SU-DHL-6 (cell line): ENCODE results near the gene ANO2.

ENCODE experiments used
- H2AFZ ChIP-seq: fragments of 200-600 bp; sonication (generic); 2 replicates; pipeline ENCODE4 v1.6.1; 2014; ENCODE audit warnings: low read depth, mild to moderate bottlenecking, moderate library complexity, mixed read lengths, antibody characterized with exemption, low read length; ENCODE audit not compliant: severe bottlenecking
- H3F3A ChIP-seq: fragments of 200-600 bp; shearing (Covaris generic); 2 replicates; pipeline ENCODE4 v1.6.0; 2016; ENCODE audit warnings: antibody characterized with exemption, mild to moderate bottlenecking; ENCODE audit not compliant: insufficient read depth
- H3K27ac ChIP-seq: fragments of 200-600 bp; sonication (generic); 2 replicates; pipeline ENCODE4 v1.5.1; 2016; ENCODE audit warnings: low read depth, mild to moderate bottlenecking, low read length, moderate library complexity, mixed read lengths
- H3K27me3 ChIP-seq: fragments of 200-600 bp; sonication (generic), shearing (Covaris generic); 2 replicates; pipeline ENCODE4 v1.6.0; 2014; ENCODE audit warnings: mild to moderate bottlenecking, low read length
- H3K36me3 ChIP-seq: fragments of 200-600 bp; sonication (generic); 2 replicates; pipeline ENCODE4 v1.6.1; 2014; ENCODE audit warnings: mild to moderate bottlenecking, low read length, mixed read lengths
- H3K4me2 ChIP-seq: fragments of 300-600, 200-600 bp; shearing (Covaris generic), sonication (generic); 2 replicates; pipeline ENCODE4 v1.6.0; 2014; ENCODE audit warnings: low read length, low read depth, mild to moderate bottlenecking; ENCODE audit not compliant: poor library complexity, severe bottlenecking
- H3K4me3 ChIP-seq: fragments of 200-600 bp; sonication (generic); 2 replicates; pipeline ENCODE4 v1.5.1; 2014; ENCODE audit warnings: antibody characterized with exemption, low read length, mild to moderate bottlenecking, mixed read lengths; ENCODE audit not compliant: insufficient read depth, poor library complexity, severe bottlenecking
- H3K79me2 ChIP-seq: fragments of 200-600 bp; sonication (generic); 2 replicates; pipeline ENCODE4 v1.6.1; 2014; ENCODE audit warnings: mild to moderate bottlenecking, low read length, moderate library complexity; ENCODE audit not compliant: insufficient read depth
- H3K9ac ChIP-seq: fragments of 200-600 bp; sonication (generic); 2 replicates; pipeline ENCODE4 v1.7.0; 2014; ENCODE audit warnings: mild to moderate bottlenecking, low read length
- H3K9me2 ChIP-seq: fragments of 200-600 bp; sonication (generic); replicated peaks from 2 replicates; pipeline ENCODE4 v1.6.1; 2014; ENCODE audit warnings: low read length; ENCODE audit not compliant: insufficient read depth
- H3K9me3 ChIP-seq: fragments of 200-600 bp; sonication (generic); 2 replicates; pipeline ENCODE4 v1.6.1; 2014; ENCODE audit warnings: low read length, mixed read lengths; ENCODE audit not compliant: insufficient read depth
- H4K20me1 ChIP-seq: fragments of 200-600 bp; sonication (generic); 2 replicates; pipeline ENCODE4 v1.6.1; 2014; ENCODE audit warnings: low read depth, mild to moderate bottlenecking, antibody characterized with exemption, low read length, moderate library complexity, mixed read lengths
- EZH2phosphoT487 ChIP-seq: fragments of 200-600 bp; sonication (generic), shearing (Covaris generic); conservative IDR thresholded peaks from 2 replicates; pipeline ENCODE4 v1.6.1; 2018; ENCODE audit warnings: mild to moderate bottlenecking, antibody characterized with exemption, low read length, moderate library complexity, mixed read lengths
- TF ChIP-seq, protein P1 (sequence below): fragments of 200-600 bp; sonication (generic); IDR thresholded peaks from one replicate; pipeline ENCODE4 v1.5.1; 2017; ENCODE audit warnings: antibody characterized with exemption, mild to moderate bottlenecking, low read length, moderate library complexity; ENCODE audit not compliant: insufficient read depth, poor library complexity, severe bottlenecking

ANO2 gene

GRCh38 chr12:5518584-5519365 is 426.3 kb downstream of the ANO2 start:
- H3K4me3 ChIP-seq, result no peak overlapping the region
- H3K36me3 ChIP-seq, result no peaks in the 10 kb centered on the region
- TF ChIP-seq, protein P1, sequence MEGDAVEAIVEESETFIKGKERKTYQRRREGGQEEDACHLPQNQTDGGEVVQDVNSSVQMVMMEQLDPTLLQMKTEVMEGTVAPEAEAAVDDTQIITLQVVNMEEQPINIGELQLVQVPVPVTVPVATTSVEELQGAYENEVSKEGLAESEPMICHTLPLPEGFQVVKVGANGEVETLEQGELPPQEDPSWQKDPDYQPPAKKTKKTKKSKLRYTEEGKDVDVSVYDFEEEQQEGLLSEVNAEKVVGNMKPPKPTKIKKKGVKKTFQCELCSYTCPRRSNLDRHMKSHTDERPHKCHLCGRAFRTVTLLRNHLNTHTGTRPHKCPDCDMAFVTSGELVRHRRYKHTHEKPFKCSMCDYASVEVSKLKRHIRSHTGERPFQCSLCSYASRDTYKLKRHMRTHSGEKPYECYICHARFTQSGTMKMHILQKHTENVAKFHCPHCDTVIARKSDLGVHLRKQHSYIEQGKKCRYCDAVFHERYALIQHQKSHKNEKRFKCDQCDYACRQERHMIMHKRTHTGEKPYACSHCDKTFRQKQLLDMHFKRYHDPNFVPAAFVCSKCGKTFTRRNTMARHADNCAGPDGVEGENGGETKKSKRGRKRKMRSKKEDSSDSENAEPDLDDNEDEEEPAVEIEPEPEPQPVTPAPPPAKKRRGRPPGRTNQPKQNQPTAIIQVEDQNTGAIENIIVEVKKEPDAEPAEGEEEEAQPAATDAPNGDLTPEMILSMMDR, result no peak
- TF ChIP-seq EZH2phosphoT487, result no peak

DNA sequence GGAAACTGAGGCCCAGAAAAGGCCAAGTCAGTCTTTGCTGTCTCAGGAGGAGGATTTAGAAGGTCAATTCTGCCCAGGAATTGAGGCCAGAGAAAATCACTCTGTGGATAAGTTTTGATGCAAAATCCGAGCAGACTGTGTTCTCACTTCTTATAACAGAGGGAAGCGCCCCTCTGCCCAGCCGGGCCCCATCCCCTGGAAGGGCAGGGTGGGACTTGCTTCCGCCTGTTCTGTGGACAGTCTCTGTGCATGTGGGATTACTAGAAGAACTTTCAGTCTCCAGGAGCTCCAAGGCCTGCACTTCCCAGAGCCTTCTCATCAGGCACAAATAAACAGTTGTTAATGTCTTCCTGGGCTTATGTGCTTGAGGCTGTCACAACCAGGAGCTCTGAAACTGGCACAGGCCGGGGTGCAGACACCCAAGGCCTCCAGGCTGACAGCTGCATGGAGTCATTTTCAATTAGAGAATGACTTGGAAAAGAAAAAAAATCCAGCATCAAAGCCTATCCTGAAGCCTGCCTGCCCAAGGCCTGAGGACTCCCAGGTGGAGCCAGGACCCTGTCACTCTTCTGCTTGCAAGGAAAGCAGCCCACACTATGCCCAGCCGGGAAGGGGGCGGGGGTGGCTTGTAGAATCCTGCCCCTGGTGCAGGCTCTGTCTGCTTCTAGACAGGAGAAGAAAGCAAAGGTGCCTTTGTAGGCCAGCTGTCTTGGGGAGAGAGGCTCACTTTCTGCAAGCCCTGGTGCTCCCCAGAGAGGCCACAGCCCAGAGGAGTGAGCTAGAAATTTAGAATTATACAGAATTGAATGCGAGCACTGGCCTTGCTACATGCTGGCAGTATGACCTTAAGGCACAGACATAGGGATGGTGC is 428.5 kb downstream of the ANO2 start:
- no peaks in the 10 kb centered on the region for H3K9me2 ChIP-seq
- H2AFZ ChIP-seq, result no peak overlapping the region
- no peak overlapping the region for H3K4me2 ChIP-seq
- no peak overlapping the region for H3K27ac ChIP-seq
- no peaks in the 10 kb centered on the region for H3K79me2 ChIP-seq
- no peaks in the 10 kb centered on the region for H4K20me1 ChIP-seq
- no peak overlapping the region for H3K4me3 ChIP-seq
- H3K36me3 ChIP-seq, result no peaks in the 10 kb centered on the region
- H3K27me3 ChIP-seq, result no peaks in the 10 kb centered on the region
- H3K9me3 ChIP-seq, result no peaks in the 10 kb centered on the region
- H3K9ac ChIP-seq, result no peak overlapping the region
- no peaks in the 10 kb centered on the region for H3F3A ChIP-seq
- TF ChIP-seq, protein P1, result no peak
- no peak for TF ChIP-seq EZH2phosphoT487

More at GRCh38 chr12:5518584-5519365, 426.3 kb downstream of the ANO2 start:
- Histone ChIP-seq H3K4me2 (no peak overlapping the region), H3K27ac (no peak overlapping the region), H3F3A (no peaks in the 10 kb centered on the region), H3K9ac (no peak overlapping the region), H2AFZ (no peak overlapping the region), H3K27me3 (no peaks in the 10 kb centered on the region), H4K20me1 (no peaks in the 10 kb centered on the region), H3K9me3 (no peaks in the 10 kb centered on the region), H3K79me2 (no peaks in the 10 kb centered on the region), H3K9me2 (no peaks in the 10 kb centered on the region)

DNA sequence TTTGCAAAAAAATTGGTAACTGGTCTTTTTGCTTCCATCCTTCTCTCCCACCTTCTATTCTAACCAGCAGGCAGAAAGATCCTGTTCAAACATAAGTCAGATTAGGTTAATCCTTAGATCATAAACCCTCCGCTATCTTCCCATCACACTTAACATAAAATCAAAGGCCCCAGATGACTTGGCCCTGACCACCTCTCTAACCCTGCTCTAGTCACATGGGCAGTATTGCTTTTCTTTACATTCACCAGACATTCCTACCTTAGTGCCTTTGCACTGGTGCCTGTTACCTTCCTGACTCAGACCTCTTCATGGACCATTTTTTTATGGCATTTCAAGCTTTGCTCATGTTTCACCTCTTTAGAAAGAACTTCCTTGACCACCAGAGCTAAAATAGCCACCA is 429.6 kb downstream of the ANO2 start:
- no peak for TF ChIP-seq EZH2phosphoT487
- TF ChIP-seq, protein P1, result no peak
- no peak overlapping the region for H3K9ac ChIP-seq
- H3K27ac ChIP-seq, result no peak overlapping the region
- no peaks in the 10 kb centered on the region for H4K20me1 ChIP-seq
- H3K36me3 ChIP-seq, result no peaks in the 10 kb centered on the region
- H3K4me2 ChIP-seq, result no peak overlapping the region
- H3K4me3 ChIP-seq, result no peak overlapping the region
- no peaks in the 10 kb centered on the region for H3K9me3 ChIP-seq
- no peaks in the 10 kb centered on the region for H3K9me2 ChIP-seq
- H3K27me3 ChIP-seq, result no peaks in the 10 kb centered on the region
- no peak overlapping the region for H2AFZ ChIP-seq
- no peaks in the 10 kb centered on the region for H3F3A ChIP-seq
- no peaks in the 10 kb centered on the region for H3K79me2 ChIP-seq
